SU-DHL-6 (cell line): ENCODE measurements around the gene CDC6.

ENCODE experiments used
- EZH2phosphoT487 ChIP-seq: fragments of 200-600 bp; sonication (generic), shearing (Covaris generic); conservative IDR thresholded peaks from 2 replicates; pipeline ENCODE4 v1.6.1; 2018; ENCODE audit warnings: mild to moderate bottlenecking, antibody characterized with exemption, low read length, moderate library complexity, mixed read lengths
- TF ChIP-seq, protein P1 (sequence below): fragments of 200-600 bp; sonication (generic); IDR thresholded peaks from one replicate; pipeline ENCODE4 v1.5.1; 2017; ENCODE audit warnings: antibody characterized with exemption, mild to moderate bottlenecking, low read length, moderate library complexity; ENCODE audit not compliant: insufficient read depth, poor library complexity, severe bottlenecking

DNA sequence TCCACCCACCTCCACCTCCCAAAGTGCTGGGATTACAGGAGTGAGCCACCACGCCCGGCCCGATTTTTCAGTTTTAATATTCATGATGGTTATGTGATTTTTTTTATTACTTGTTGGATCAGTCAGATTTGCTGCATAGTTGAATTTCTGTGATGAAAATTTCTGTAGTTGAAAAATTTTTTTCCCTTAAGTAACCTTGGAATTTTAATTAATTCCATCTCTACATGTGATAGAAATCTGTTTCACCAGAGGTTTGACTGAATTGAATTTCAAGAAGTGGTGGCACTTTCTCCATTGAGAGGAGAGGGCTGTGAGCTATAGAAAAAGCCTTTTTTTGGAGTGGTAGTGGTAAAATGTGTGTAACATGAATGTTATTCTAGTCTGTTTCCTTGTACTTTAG lies 43.9 kb upstream of the CDC6 start:
- TF ChIP-seq, protein P1, sequence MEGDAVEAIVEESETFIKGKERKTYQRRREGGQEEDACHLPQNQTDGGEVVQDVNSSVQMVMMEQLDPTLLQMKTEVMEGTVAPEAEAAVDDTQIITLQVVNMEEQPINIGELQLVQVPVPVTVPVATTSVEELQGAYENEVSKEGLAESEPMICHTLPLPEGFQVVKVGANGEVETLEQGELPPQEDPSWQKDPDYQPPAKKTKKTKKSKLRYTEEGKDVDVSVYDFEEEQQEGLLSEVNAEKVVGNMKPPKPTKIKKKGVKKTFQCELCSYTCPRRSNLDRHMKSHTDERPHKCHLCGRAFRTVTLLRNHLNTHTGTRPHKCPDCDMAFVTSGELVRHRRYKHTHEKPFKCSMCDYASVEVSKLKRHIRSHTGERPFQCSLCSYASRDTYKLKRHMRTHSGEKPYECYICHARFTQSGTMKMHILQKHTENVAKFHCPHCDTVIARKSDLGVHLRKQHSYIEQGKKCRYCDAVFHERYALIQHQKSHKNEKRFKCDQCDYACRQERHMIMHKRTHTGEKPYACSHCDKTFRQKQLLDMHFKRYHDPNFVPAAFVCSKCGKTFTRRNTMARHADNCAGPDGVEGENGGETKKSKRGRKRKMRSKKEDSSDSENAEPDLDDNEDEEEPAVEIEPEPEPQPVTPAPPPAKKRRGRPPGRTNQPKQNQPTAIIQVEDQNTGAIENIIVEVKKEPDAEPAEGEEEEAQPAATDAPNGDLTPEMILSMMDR = no peak
- no peak for TF ChIP-seq EZH2phosphoT487
